GM20431 (cell line): ENCODE measurements around the gene CCL27.

Source experiments
- in situ Hi-C: fragments of 300-500 bp; cut with MseI, MboI; formaldehyde crosslinking; loops from one replicate; pipeline ENCODE4 v1.15.0; 2020; ENCODE audit warnings: low sequenced_read_pairs; ENCODE audit not compliant: unreplicated experiment

Gene CCL27

GRCh38 chr9:34633166-34633565, 29.3 kb downstream of the CCL27 start:
- in situ Hi-C loops: no loop called here

GRCh38 chr9:34630402-34631154, 31.9 kb downstream of the CCL27 start:
- in situ Hi-C loops: no loop called here

GRCh38 chr9:34629491-34629808, 33.0 kb downstream of the CCL27 start:
- in situ Hi-C loops: no loop called here

GRCh38 chr9:34628656-34629490, 33.6 kb downstream of the CCL27 start, which contains the start of gene ARID3C:
ARID3C (minus strand) TSS chr9:34629066; CDS start chr9:34628014, 1,052 bp downstream.
- in situ Hi-C loops: no loop called here

GRCh38 chr9:34627716-34628655, 34.5 kb downstream of the CCL27 start:
- in situ Hi-C loops: no loop called here

- in situ Hi-C loops: no loop called here
These were observed 37.3 kb downstream of the CCL27 start for GRCh38 chr9:34625186-34625486.

GRCh38 chr9:34624475-34625185, 37.8 kb downstream of the CCL27 start:
- in situ Hi-C loops: no loop called here

GRCh38 chr9:34623374-34624235, 38.9 kb downstream of the CCL27 start:
- in situ Hi-C loops: no loop called here

- in situ Hi-C loops: no loop called here
These were observed 42.1 kb downstream of the CCL27 start, which contains the start of gene DCTN3 for GRCh38 chr9:34620061-34620994. DCTN3 (minus strand) TSS chr9:34620495; CDS start chr9:34620464, 31 bp downstream.

GRCh38 chr9:34615132-34615531, 47.3 kb downstream of the CCL27 start:
- in situ Hi-C loops: no loop called here

GRCh38 chr9:34612788-34613390, 49.6 kb downstream of the CCL27 start:
- in situ Hi-C loops: no loop called here
